ENCODE results near the gene ZBTB3.
"Not testable (repeated sequence)": the region's sequence is repeated elsewhere in the genome, so short reads cannot be mapped to it uniquely, and the experiment has no call there.

ZBTB3 gene

DNA sequence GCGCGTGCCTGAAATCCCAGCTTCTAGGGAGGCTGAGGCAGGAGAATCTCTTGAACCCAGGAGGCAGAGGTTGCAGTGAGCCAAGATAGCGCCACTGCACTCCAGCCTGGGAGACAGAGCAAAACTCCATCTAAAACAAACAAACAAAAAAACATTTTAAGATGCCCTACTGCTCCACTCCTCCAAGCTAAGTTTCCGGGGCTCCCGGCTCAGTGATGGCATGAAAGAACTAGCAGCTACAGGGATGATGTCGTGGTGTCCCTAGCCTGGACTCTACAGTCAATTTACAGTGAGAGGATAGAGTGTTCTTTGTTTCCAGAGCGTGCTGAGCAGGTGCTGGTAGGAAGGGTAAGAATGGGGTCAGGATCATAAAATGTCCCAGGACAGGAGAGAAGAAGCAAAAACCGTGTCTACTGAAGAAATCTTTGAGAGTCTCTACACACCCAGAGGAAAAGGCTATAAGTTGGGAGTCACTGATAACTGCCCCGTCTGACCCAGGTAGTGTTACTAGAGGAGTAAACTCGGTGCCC is 1.2 kb upstream of the ZBTB3 start:
- DNase-seq: no peak

DNA sequence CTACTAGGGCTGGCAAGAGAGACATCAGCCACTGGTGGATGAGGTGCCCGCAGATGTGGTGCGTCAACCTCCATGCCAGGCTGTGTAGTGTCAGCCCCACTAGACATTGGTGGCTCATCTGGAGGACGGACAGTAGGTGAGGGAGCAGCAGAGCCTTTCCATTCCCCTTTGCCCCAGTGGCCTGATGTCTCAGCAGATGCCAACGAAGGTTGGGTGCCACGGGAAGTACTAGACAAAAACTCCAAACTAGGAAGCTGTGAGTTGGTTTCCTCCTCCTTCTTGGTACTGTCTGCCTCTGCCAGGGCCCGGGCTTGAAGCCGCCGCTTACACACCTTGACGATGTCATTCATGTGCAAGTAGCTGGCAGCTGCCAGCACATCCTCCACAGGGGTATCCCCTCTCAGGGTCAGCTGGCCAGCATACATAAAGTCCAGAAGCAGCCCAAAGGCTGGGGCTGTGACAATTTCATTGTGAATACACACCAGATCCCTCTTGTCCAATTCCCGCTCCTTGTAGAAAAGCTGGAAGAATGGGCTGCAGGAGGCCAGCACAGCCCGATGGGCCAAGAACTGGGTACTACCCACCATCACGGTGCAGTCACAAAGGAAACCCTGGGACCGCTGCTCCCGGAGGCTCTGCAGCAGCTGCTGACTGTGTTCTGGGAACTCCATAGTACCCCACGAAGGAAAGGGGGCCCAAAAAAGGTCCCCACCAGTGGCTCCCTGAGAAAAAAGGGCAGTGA is 795 bp downstream of the ZBTB3 start:
- DNase-seq: no peak

DNA sequence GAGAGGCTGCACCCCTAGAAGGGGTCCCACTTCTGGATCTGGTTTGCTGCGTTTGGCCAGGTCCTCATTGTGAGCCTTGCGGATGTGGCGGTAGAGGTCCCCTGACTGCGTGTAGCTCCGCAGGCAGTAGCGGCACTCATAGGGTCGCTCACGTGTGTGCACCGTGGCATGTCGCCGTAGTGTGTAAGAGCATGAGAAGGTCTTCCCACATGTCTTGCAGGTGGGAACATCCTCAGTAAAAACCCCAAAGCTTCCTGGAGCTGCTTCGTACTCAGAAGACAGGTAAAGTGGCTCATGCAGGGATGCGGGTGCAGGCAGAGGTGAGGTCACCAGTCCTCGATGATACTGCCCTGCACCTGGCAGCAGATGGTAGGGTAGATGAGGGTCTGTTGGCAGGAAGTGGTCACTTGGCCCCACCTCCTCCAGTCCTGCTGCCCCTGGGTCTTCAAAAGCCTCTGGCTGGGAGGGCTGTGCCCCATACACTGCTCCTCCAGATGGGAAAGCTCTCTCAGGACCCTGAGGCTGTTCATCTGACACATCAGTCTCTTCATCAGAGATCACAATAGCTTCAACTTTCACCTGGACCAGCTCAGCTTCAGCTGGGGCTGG is 1.7 kb downstream of the ZBTB3 start:
- DNase-seq: no peak

DNA sequence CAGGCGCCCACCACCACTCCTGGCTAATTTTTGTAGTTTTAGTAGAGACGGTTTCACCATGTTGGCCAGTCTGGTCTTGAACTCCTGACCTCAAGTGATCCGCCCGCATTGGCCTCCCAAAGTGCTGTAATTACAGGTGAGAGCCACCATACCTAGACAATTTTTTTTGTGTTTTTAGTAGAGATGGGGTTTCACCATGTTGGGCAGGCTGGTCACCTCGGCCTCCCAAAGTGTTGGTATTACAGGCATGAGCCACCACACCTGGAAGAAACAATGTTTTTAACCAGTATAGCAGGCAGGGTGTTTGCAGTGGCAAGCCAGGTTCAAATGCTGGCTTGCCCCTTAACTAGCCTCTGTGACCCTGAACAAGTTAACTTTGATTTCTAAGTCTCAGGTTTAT is 4.0 kb downstream of the ZBTB3 start:
- not testable (repeated sequence) for DNase-seq

DNA sequence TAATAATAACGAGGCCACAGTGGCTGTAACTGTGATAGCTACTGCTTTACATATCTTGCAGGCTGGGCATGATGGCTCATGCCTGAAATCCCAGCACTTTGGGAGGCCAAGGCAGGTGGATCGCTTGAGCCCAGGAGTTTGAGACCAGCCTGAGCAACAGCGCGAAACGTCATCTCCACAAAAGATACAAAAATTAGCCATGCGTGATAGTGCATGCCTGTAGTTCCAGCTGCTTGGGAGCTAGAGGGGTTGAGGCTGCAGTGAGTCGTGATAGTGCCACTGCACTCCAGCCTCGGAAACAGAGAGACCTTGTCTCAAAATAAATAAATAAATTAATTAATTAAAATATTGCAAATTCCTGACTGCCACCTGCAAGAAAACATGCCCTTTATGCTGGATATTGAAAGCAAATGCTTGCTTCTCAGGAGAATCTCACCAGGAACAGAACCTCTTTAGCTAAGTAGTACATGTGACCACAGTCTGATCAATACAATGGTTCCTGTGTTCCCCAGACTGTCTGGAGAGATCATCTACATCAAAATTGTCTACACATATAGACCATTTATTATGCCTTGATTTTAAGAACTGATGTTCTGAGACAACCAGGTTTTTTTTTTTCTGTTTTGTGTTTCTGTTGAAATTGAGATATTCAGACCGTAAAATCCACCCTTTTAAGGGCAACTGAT is 6.3 kb downstream of the ZBTB3 start:
- DNase-seq: no peak

DNA sequence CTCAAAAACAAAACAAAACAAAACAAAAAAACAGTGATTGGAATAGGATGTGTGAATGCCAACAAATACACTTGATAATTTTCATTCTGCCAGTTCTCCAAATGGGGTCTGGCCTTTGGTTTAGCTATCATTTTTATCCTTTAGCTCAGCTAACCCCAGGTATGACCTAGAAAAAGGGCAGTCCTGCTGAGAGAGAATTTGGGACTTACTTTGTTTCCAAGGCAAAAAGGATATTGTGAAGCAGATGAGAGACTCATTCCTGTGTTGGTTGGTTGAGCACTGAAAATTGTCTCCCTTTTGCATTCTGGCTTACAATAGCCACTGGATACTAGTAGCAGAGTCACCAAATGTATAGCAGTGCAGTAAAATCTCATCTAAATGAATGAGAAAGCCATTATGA is 16.8 kb downstream of the ZBTB3 start:
- no peak for DNase-seq

DNA sequence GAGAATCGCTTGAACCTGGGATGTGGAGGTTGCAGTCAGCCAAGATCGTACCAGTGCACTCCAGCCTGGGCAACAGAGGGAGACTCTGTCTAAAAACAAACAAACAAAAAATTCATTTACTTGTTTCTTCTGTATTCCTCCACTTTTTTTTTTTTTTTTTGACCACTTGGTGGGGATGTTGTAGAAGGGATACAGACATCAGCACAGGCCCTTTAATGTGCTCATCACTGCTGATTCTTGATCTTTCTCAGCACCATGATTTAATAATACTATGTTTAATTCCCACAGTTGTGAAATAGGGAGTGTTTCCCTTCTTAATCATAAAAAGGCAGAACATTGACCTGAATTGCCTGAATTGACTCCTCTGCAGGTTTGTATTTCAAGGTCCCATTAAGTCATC is 21.1 kb downstream of the ZBTB3 start:
- DNase-seq: peak in 2 of 6 experiments; percentile 12 to 33

DNA sequence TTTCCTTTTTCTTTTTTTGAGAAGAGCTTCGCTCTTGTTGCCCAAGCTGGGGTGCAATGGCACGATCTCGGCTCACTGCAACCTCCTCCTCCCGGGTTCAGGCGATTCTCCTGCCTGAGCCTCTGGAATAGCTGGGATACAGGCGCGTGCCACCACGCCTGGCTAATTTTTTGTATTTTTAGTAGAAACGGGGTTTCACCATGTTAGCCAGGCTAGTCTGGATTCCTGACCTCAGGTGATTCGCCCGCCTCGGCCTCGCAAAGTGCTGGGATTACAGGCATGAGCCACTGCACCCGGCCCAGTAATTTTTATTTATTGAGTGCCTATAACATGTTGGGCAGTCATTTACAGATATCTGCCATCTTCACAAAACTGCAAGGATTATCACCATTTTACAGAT is 23.9 kb downstream of the ZBTB3 start:
- not testable (repeated sequence) for DNase-seq

DNA sequence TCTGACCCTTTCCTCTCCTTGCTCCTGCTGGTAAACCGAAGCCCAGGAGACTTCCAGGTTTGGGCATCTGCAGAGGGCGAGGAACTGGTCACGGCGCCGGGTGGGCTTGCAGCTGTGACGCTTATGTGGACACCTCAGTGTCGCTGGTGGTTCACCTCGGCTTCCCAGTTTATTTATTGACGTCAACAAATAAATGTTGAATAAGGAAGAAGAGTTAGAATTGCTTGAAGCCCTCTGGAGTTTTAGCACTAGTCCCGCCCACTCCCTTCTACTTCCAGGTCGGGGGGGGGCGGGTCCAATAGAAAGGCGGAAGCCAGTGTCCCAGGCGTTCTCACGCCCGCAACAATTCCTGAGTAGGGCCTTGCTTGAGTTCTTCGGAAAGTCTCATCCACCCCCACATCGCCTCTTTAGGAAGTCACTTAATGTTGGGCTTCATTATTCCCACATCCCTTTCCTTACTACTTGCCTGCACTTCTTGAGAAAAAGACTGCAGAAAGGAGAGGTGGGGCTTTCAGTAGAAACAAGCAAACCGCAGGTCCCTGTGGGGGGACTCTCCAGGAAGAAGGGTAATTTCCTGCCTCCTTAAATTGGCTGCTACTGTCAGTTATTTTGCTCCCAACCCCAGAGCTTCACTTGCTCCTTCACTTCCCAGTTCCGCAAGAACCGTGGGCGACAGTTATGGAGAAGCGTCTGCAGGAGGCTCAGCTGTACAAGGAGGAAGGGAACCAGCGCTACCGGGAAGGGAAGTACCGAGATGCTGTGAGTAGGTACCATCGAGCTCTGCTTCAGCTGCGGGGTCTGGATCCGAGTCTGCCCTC is 25.6 kb downstream of the ZBTB3 start, which contains the start of gene TTC9C:
TSS of gene TTC9C (plus strand) at position 316 of the 818 bp plus-strand sequence. CDS start at position 679, 363 bp downstream.
- DNase-seq: peak; percentile 76 to 93 (median 82)

DNA sequence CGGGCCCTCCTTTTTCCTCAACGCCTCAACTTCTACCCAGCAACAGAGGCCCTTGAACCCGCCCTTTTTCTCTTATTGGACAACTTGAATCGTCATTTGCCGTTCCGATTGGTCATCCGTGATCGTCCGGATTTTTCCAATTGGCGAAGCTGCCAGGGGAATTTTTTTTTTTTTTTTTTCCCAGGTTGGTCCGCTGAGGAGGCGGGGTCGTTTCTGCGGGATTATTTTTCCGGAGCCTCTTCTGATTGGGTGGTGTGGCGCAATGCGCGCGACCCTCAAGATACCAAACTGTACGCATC is 26.1 kb downstream of the ZBTB3 start:
- DNase-seq: peak in 5 of 6 experiments; percentile 80 to 98 (median 87)

DNA sequence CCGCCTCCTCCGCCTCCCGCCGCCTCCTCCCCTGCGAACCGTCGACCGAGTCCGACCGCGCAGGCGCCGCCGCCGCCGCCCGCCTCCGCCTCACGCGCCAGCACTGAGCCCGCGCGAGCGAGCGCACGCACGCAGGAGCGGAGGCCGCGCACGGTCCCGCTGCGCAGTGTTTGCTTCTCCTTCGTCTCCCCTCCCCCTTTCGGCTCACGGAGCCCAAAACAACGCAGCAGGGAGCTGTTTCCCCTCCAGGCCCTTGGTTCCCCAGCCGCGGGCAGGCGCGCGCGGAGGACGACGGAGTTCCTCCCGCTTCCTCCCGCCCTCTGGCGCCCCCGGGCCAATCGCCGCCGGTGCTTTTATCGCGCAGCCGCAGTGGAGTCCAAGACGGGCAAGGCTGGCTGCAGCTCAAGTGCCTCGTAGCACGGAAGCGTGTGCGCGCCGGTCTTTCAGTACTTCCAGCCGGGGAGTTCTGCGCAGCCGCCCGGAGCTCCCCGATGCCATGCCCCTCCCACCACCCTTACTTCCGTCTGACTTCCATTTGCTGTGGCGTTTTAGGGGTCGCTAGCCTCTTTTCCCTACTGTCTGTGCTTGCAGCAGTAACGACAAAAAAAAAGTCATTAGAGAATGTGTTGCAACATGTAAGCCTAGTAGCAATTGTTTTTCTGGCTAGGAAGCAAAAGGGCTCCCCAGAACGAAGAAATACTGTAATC is 26.6 kb downstream of the ZBTB3 start, which contains the start of gene HNRNPUL2:
TSS of gene HNRNPUL2 (minus strand) at position 293 of the 707 bp plus-strand sequence. CDS start 301 bp downstream, outside the sequence.
- DNase-seq: peak; percentile 96 to 99 (median 99)

DNA sequence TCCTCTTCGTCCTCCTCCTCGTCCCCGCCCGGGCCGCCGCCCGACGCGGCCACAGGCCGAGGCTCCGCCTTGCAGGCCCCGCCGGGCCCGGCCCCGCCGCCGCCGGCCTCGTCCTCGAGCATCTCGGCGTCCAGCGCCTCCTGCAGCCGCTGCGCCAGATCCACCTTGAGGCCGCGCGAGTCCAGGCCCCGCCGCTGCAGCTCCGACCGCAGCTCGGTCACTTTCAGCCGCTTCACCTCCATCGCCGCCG is 27.1 kb downstream of the ZBTB3 start:
- peak in 1 of 6 experiments; percentile 50 for DNase-seq

DNA sequence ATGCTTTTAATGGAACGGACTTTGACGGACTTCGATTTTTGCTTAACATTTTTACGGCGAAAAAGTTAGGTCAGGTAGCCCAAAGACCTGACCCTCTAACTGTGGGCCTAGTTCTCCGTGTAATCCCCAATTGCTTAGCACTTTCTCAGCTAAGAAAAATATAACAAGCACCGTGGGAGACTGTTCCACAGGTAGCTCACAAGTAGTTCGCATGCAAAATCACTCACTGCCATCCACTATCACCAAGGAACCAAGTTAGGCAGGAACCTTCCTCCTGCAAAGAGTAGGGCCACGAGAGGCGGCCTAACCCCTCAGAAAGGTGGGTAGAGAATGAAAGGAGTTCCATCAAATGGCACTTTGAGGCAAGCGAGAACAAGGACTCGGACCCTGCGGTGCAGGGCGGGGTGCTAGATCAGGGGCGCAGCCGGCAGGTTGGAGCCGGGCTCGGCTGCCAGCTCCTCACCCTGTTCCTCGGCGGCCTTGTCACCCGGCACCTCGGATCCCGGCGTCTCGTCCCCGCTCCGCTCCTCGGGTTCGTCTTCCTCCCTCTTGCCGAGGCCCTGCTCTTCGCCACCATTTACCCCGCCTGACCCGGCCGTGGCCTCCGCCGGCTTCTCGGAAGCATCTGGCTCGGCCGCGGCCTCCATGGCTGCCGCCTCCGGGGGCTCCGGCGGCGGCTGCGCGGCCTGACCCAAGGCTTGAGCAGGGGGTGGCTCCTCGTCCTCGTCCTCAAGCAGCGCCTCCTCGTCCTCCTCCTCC is 27.6 kb downstream of the ZBTB3 start:
- DNase-seq: peak in 1 of 6 experiments; percentile 40

DNA sequence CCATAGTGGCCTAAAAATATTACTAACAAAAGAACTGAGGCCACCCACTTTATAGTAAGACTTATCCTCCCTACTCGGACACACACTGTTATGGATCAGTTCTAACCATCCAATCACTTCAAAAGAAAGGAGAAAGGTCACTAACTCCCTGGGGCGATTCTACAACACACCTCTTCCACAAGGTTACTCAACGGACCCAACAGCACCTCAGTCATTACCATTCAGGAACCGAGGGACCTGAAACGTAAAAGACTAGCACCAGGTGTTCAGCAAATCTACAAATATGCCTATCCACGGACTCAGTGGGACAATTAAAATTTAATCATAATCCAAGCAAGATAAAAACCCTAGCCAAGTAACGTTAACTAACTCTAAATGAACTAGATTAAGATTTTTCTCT is 28.3 kb downstream of the ZBTB3 start:
- no peak for DNase-seq

DNA sequence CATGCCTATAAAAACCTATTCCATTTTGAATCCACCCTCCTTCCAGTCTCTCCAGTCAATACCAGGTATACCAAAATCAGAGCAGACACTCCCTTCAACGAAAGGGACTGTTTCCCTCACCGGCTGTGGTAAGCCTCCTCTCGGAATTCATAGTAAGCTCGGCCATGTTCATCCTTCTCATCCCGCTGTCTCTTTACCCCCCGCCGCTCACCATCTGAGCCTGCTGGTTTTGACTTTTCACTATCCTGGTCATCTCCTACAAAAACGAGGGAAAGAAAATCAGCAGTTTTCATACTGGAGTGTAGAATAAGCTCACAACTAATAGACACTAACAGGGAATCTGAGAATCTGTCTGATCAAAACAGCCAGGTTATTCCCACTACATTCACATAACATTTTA is 29.8 kb downstream of the ZBTB3 start:
- no peak for DNase-seq

DNA sequence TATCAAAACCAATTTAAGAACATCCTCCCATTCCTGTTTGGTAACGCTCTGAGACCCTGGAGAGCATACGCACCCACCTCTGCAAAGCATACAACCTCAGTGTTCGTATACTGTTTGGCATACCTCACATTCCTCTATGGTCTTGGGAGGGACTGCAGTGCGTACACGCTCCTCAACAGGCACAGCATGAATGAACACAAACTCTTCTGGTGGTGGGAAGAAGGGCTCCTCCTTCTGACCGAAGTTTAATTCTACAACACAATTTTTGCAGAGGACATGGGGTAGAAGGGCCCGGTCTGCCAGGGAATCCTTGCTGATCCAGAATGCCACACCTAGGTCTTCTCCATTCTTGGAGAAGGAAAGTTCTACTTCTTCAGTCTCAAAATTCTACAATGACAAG is 32.0 kb downstream of the ZBTB3 start:
- DNase-seq: no peak

DNA sequence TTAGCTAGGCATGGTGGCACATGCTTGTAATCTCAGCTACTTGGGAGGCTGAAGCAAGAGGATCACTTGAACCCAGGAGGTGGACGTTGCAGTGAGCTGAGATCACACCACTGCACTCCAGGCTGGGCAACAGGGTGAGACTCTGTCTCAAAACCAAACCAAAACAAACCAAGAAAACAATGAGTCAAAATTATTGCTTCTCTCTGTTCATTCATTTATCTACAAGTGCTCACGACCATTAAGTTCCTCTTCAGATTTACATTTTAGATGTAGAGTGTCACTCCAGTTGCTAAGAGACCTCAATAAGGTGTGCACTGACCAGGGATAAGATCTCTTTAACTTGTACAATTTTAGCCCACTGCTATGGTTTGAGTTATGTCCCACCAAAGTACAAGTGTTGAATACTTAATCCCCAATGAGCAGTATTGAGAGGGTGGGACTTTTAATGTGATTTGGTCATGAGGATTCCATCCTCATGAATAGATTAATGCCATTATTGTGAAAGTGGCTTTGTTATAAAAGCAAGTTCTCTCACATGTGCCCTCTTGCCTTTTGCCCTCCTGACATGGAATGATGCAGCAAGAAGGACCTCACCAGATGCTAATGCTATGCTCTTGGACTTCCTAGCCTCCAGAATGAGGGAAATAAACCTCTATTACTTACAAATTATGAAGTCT is 34.5 kb downstream of the ZBTB3 start:
- DNase-seq: no peak

DNA sequence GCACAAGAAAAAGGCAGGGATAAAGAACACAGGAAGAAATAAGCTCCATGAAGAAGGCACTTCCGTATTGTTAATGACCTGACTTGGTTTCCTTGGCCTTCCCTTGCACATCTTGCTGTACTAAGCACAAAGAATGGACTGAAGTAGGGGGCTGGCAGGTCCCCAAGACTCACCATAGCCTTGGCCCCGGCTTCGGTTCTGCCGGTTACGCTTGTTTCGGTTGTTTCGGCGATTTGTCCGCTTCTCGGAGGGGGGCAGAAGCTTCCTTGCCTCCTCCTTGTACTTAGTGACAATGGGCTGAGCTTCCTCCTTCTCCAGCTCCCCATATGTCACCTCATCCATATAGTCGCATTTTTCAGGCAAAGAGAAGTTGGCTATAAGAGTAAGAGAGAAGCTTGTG is 37.1 kb downstream of the ZBTB3 start:
- no peak for DNase-seq

DNA sequence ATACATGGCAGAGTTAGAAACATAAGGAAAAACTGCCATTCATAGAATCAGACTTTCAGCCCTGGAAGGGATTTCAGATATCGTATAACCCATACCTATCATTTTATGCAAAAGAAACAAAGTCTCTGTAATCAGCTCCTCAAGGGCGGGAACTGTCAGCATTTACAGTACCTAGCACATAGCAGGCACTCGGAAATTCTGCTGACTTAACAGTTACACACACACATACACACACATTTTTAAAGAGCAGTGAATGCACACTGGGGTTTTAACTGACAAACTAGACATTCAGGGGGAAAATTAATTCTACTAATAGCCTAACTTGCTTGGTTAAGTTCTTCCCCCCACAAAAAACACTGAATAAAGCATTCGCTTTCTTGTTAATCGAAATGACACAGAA is 37.8 kb downstream of the ZBTB3 start:
- DNase-seq: no peak

DNA sequence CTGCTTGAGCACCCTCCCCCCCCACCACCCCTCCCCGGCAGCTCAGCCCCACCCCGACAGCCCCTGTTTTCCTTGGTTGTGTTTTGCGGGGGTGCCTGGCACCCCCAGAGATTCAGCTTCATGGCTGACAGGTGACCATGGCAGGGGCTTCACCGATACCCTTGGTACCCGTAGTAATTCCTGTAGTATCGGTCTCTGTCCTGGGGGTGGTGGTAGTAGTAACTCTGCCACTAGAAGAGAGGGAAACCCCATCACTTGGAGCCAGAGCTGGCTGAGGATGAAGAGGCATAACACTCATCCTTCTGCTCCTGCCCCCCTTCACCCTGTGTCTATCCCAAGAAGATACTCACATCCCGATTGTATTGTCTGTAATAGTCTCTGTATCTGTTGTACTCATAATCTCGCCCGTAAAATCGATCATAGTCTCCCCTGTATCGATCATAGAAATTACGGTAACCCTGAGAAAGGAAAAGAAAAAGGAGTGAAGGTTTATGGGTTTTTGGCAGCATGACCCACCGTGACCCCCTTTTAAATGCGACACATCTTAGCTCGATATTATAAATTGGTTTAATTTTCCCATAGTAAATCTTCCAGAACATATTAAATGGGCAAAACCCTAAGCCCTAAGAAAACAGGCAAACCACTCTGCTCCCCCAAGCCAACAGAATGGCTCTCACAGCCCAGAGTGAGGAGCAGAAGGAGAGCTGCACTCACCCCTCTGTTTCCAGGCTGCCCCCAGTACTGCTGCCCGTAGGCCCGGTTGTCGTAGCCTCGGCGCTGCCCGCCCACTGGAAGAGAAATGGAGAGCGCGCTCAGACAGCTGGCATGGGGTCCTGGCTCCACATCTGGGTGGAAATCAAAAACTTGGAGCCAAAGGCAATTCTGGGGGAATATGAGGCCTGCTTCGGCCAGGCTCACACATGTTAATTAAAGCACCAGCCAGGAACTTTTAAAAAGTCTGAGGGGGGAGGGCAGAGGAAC is 38.5 kb downstream of the ZBTB3 start:
- no peak for DNase-seq

Measured in stimulated activated naive CD4-positive, alpha-beta T cell (primary cell).